K562 (cell line): Measurements from ENCODE around the gene RYR1. TPM values are rescaled to one million over a fixed set of nuclear protein-coding genes. Genes with fewer than 3 reads are reported as not detected.

Source experiments
- BCL6 ChIP-seq: fragments of 250-450 bp; sonication (Bioruptor Pico); IDR thresholded peaks from 2 replicates; pipeline ENCODE4 v1.4.0; 2020
- C11orf30 ChIP-seq: fragments of 450-650 bp; IDR thresholded peaks from 2 replicates; pipeline ENCODE4 v1.6.1; 2016; ENCODE audit warnings: low read depth, mild to moderate bottlenecking
- ELF2 ChIP-seq: fragments of 250-450 bp; sonication (Bioruptor Pico); IDR thresholded peaks from 2 replicates; pipeline ENCODE4 v1.5.0; 2021; ENCODE audit warnings: mild to moderate bottlenecking
- MAFG ChIP-seq: fragments of 450-650 bp; conservative IDR thresholded peaks from 2 replicates; pipeline ENCODE4 v1.6.1; 2016; ENCODE audit warnings: missing genetic modification characterization, missing compliant biosample characterization
- MED1 ChIP-seq: sonication (generic); formaldehyde crosslinking; IDR thresholded peaks from 2 replicates; pipeline ENCODE4 v1.8.1; 2023; ENCODE audit warnings: missing genetic modification reagents, borderline replicate concordance
- STAT5B ChIP-seq: fragments of 250-450 bp; sonication (Bioruptor Pico); IDR thresholded peaks from 2 replicates; pipeline ENCODE4 v1.8.0; 2021; ENCODE audit warnings: mild to moderate bottlenecking, inconsistent platforms
- TCF3 ChIP-seq: sonication (generic); formaldehyde crosslinking; IDR thresholded peaks from 2 replicates; pipeline ENCODE4 v1.4.0; 2020; ENCODE audit warnings: mild to moderate bottlenecking, missing genetic modification reagents
- TCFL5 ChIP-seq: fragments of 250-450 bp; sonication (Bioruptor Pico); conservative IDR thresholded peaks from 2 replicates; pipeline ENCODE4 v1.6.1; 2021; ENCODE audit warnings: mild to moderate bottlenecking, moderate library complexity, matching md5 sums
- ZC3H11A ChIP-seq: IDR thresholded peaks from 2 replicates; pipeline ENCODE4 v1.6.1; 2012; ENCODE audit warnings: low read depth, low read length, improper control_type of control experiment
- ZNF224 ChIP-seq: sonication (generic); formaldehyde crosslinking; IDR thresholded peaks from 2 replicates; pipeline ENCODE4 v1.8.0; 2022; ENCODE audit warnings: mild to moderate bottlenecking, missing genetic modification reagents
- ZNF324 ChIP-seq: fragments of 250-450 bp; sonication (Bioruptor Pico); IDR thresholded peaks from 2 replicates; pipeline ENCODE4 v1.4.0; 2020; ENCODE audit warnings: mild to moderate bottlenecking
- polyA plus RNA-seq, 8 experiments: library from polyadenylated mRNA; depleted of rRNA in 4 of 8; stranded (reverse) in 5 of 8; unstranded in 3 of 8; fragments of >200 nt; fragmentation: Nextera tagmentation in 2 of 8; fragmentation: Illumina TruSeq in 1 of 8; extraction: Ambion mirVana in 2 of 8; extraction: Trizol in 1 of 8; gene quantifications; 2 replicates each; pipeline versions ENCODE4 v1.2.1 to v1.2.3, GENCODE V29; 2011 to 2014; ENCODE audit warnings: inconsistent platforms in 1 of 8, missing spikeins in 1 of 8
- total RNA-seq, 7 experiments: library from RNA; depleted of rRNA in 6 of 7; stranded (reverse); fragments of >200 nt in 6 of 7; fragmentation: Illumina TruSeq in 2 of 7; extraction: Trizol in 2 of 7; gene quantifications; 2 replicates each; pipeline versions ENCODE4 v1.2.1 to v1.2.3, GENCODE V29; 2011 to 2021; ENCODE audit warnings: low replicate concordance in 1 of 7
- TF ChIP-seq, protein P1 (sequence below), 3 experiments: fragments of 200-800 bp in 1 of 3; fragments of 250-450 bp in 1 of 3; fragments of 450-650 bp in 1 of 3; sonication (Bioruptor Pico) in 1 of 3; sonication (Bioruptor generic) in 1 of 3; formaldehyde crosslinking in 1 of 3; IDR thresholded peaks; 2 replicates each; pipeline versions ENCODE4 v1.6.1 to v1.8.0; 2016 to 2022; ENCODE audit warnings: mild to moderate bottlenecking in 2 of 3, missing genetic modification characterization in 2 of 3, missing compliant biosample characterization in 1 of 3, moderate library complexity in 1 of 3
- TF ChIP-seq, protein P2 (sequence below), 2 experiments: fragments of 450-650 bp in 1 of 2; IDR thresholded peaks; 2 replicates each; pipeline ENCODE4 v1.6.1; 2011 to 2017; ENCODE audit warnings: low read depth in 2 of 2, antibody characterized with exemption in 1 of 2, borderline replicate concordance in 1 of 2, low read length in 1 of 2, mild to moderate bottlenecking in 1 of 2, mixed read lengths in 1 of 2; ENCODE audit not compliant: control insufficient read depth in 1 of 2
- TF ChIP-seq, protein P3 (sequence below): sonication (generic); formaldehyde crosslinking; IDR thresholded peaks from 2 replicates; pipeline ENCODE4 v1.8.0; 2022; ENCODE audit warnings: mild to moderate bottlenecking, low read depth, missing genetic modification reagents
- TF ChIP-seq, protein P4 (sequence below): fragments of 200-800 bp; sonication (Bioruptor generic); IDR thresholded peaks from 2 replicates; pipeline ENCODE4 v1.6.1; 2016; ENCODE audit warnings: missing genetic modification characterization, missing compliant biosample characterization

RYR1 gene
- total and polyA plus RNA-seq, 9 of the 15 experiments (the other 6 are each of a cell fraction or from before 2014, with no cell fraction given): 0.11 to 7.4 (median 3.7) TPM

DNA sequence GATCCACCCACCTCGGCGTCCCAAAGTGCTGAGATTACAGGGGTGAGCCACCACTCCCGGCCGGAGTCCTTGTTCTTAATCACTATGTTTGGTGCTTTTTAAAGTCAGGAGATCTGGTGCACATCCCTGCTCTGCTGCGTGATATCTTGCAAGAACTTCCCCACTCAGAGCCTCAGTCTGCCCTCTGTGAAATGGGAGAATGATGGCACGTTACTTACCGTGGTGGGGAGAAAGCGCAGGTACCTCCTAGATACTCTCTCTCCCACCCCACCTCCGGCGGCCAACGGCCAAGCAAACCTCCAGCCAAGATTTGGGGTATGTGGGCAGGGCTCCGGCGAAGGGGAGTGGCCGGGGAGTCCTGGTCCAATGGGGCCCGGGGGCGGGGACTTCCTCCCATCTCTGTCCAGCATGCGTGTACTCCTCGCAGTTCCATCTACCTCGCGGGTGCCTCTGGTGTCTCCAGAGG lies at the start of gene RYR1 (continued):
- TF ChIP-seq, protein P1, sequence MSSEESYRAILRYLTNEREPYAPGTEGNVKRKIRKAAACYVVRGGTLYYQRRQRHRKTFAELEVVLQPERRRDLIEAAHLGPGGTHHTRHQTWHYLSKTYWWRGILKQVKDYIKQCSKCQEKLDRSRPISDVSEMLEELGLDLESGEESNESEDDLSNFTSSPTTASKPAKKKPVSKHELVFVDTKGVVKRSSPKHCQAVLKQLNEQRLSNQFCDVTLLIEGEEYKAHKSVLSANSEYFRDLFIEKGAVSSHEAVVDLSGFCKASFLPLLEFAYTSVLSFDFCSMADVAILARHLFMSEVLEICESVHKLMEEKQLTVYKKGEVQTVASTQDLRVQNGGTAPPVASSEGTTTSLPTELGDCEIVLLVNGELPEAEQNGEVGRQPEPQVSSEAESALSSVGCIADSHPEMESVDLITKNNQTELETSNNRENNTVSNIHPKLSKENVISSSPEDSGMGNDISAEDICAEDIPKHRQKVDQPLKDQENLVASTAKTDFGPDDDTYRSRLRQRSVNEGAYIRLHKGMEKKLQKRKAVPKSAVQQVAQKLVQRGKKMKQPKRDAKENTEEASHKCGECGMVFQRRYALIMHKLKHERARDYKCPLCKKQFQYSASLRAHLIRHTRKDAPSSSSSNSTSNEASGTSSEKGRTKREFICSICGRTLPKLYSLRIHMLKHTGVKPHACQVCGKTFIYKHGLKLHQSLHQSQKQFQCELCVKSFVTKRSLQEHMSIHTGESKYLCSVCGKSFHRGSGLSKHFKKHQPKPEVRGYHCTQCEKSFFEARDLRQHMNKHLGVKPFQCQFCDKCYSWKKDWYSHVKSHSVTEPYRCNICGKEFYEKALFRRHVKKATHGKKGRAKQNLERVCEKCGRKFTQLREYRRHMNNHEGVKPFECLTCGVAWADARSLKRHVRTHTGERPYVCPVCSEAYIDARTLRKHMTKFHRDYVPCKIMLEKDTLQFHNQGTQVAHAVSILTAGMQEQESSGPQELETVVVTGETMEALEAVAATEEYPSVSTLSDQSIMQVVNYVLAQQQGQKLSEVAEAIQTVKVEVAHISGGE (CRISPR knock-in tag; IDR thresholded peaks at IDR 0.05): no peak
- TF ChIP-seq, protein P2, sequence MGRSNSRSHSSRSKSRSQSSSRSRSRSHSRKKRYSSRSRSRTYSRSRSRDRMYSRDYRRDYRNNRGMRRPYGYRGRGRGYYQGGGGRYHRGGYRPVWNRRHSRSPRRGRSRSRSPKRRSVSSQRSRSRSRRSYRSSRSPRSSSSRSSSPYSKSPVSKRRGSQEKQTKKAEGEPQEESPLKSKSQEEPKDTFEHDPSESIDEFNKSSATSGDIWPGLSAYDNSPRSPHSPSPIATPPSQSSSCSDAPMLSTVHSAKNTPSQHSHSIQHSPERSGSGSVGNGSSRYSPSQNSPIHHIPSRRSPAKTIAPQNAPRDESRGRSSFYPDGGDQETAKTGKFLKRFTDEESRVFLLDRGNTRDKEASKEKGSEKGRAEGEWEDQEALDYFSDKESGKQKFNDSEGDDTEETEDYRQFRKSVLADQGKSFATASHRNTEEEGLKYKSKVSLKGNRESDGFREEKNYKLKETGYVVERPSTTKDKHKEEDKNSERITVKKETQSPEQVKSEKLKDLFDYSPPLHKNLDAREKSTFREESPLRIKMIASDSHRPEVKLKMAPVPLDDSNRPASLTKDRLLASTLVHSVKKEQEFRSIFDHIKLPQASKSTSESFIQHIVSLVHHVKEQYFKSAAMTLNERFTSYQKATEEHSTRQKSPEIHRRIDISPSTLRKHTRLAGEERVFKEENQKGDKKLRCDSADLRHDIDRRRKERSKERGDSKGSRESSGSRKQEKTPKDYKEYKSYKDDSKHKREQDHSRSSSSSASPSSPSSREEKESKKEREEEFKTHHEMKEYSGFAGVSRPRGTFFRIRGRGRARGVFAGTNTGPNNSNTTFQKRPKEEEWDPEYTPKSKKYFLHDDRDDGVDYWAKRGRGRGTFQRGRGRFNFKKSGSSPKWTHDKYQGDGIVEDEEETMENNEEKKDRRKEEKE (IDR thresholded peaks at IDR 0.05; ENCODE audit: borderline replicate concordance in 1 of 2, control insufficient read depth in 1 of 2, low read depth in 2 of 2, low read length in 1 of 2): no peak
- TF ChIP-seq BCL6 (CRISPR knock-in tag) (no peak), TCF3 (no peak), ZNF324 (CRISPR knock-in tag) (no peak), STAT5B (CRISPR knock-in tag) (no peak), ELF2 (CRISPR knock-in tag) (no peak), ZC3H11A (no peak), TCFL5 (CRISPR knock-in tag) (no peak), ZNF224 (CRISPR knock-in tag) (no peak), MED1 (CRISPR knock-in tag) (no peak), MAFG (no peak), C11orf30 (no peak)
- TF ChIP-seq, protein P3, sequence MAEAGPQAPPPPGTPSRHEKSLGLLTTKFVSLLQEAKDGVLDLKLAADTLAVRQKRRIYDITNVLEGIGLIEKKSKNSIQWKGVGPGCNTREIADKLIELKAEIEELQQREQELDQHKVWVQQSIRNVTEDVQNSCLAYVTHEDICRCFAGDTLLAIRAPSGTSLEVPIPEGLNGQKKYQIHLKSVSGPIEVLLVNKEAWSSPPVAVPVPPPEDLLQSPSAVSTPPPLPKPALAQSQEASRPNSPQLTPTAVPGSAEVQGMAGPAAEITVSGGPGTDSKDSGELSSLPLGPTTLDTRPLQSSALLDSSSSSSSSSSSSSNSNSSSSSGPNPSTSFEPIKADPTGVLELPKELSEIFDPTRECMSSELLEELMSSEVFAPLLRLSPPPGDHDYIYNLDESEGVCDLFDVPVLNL (CRISPR knock-in tag): no peak
- TF ChIP-seq, protein P4, sequence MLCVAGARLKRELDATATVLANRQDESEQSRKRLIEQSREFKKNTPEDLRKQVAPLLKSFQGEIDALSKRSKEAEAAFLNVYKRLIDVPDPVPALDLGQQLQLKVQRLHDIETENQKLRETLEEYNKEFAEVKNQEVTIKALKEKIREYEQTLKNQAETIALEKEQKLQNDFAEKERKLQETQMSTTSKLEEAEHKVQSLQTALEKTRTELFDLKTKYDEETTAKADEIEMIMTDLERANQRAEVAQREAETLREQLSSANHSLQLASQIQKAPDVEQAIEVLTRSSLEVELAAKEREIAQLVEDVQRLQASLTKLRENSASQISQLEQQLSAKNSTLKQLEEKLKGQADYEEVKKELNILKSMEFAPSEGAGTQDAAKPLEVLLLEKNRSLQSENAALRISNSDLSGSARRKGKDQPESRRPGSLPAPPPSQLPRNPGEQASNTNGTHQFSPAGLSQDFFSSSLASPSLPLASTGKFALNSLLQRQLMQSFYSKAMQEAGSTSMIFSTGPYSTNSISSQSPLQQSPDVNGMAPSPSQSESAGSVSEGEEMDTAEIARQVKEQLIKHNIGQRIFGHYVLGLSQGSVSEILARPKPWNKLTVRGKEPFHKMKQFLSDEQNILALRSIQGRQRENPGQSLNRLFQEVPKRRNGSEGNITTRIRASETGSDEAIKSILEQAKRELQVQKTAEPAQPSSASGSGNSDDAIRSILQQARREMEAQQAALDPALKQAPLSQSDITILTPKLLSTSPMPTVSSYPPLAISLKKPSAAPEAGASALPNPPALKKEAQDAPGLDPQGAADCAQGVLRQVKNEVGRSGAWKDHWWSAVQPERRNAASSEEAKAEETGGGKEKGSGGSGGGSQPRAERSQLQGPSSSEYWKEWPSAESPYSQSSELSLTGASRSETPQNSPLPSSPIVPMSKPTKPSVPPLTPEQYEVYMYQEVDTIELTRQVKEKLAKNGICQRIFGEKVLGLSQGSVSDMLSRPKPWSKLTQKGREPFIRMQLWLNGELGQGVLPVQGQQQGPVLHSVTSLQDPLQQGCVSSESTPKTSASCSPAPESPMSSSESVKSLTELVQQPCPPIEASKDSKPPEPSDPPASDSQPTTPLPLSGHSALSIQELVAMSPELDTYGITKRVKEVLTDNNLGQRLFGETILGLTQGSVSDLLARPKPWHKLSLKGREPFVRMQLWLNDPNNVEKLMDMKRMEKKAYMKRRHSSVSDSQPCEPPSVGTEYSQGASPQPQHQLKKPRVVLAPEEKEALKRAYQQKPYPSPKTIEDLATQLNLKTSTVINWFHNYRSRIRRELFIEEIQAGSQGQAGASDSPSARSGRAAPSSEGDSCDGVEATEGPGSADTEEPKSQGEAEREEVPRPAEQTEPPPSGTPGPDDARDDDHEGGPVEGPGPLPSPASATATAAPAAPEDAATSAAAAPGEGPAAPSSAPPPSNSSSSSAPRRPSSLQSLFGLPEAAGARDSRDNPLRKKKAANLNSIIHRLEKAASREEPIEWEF: no peak
